Measurements from ENCODE around the gene SLCO1A2.

GRCh38 chr12:21221778-21222177 lies 112.9 kb downstream of the SLCO1A2 start:
- TF ChIP-seq, protein P1, sequence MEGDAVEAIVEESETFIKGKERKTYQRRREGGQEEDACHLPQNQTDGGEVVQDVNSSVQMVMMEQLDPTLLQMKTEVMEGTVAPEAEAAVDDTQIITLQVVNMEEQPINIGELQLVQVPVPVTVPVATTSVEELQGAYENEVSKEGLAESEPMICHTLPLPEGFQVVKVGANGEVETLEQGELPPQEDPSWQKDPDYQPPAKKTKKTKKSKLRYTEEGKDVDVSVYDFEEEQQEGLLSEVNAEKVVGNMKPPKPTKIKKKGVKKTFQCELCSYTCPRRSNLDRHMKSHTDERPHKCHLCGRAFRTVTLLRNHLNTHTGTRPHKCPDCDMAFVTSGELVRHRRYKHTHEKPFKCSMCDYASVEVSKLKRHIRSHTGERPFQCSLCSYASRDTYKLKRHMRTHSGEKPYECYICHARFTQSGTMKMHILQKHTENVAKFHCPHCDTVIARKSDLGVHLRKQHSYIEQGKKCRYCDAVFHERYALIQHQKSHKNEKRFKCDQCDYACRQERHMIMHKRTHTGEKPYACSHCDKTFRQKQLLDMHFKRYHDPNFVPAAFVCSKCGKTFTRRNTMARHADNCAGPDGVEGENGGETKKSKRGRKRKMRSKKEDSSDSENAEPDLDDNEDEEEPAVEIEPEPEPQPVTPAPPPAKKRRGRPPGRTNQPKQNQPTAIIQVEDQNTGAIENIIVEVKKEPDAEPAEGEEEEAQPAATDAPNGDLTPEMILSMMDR (IDR thresholded peaks at IDR 0.05), result no peak
- TF ChIP-seq POLR2A (IDR thresholded peaks at IDR 0.05), result no peak
